GM18511 (cell line): Measurements from ENCODE around the gene CPED1.

Experiments
- ATAC-seq: cut with Tn5 transposase; IDR thresholded peaks from one replicate; pipeline ENCODE4 v1.9.1; 2021; ENCODE audit warnings: mild to moderate bottlenecking, moderate library complexity; ENCODE audit not compliant: unreplicated experiment

CPED1 gene

DNA sequence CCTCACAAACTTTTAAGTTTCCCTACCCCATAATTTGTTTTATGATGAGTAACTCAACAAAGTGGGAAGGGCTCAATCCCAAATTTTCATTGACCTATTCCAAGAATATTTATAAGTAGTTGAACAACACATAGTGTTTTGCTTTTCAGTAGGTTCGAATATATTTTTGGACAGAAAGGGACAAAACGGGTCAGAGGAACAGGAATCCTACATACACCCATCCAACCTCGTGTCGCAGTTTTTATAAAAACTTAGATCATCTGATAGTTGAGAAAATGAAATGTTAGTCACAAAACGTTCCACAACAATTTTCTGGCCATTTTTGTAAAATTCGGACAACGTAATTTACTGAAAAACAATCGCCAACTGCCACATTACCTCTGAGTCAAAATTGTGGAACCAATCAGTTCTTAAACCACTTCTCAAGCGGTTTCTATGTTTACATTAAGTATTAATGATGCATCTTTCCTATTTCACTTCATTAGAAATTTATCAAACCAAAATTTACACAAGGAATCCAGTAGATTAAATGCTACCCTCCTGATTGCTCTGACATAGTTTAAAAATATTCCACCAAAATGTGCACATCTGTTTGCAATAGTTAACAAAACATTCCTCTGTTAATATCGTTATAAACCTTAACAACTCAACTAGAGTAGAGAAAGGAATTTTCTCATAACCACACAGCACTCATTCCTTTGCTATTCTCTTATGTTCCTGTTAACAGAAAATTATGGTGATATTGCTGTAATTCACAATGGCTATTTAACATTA, 346.6 kb downstream of the CPED1 start:
- no peak for ATAC-seq

DNA sequence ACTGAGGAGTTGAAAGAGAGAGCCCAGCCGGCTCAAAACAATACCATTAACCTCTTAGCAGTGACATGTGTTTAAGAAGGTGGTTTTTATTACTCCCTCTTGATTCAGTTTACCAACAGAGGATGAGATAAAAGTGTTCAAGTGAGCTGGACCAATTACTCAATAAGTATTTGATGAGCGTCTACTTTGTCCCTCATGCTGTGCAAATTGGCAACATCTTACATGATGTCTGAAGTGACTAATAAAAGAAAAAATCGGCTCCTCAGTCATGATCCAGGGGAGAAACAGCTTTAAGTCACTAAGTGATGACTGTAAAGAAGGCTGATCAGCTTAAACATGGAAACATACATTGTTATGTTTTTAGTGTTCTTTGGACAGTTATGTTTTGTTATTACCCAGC, 348.1 kb downstream of the CPED1 start:
- no peak for ATAC-seq

DNA sequence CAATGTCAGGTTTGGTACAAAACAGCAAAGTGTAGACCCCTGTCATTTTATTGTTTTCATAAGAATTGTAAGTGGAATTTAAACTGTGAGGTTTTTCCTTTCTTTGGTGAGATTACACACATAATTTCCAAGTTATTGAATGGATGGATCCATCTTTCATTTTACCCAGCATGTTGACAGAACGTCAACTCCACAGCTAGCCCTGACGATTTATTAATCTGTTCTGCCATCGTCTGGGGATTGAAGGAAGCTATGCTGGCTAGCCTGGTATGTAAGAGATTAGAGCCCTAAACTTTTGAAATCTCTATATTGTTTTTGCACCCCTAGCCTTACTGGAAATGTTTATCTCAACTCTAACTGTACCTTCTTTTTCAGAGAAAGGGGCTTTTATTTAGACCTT, 348.9 kb downstream of the CPED1 start:
- ATAC-seq, result no peak

DNA sequence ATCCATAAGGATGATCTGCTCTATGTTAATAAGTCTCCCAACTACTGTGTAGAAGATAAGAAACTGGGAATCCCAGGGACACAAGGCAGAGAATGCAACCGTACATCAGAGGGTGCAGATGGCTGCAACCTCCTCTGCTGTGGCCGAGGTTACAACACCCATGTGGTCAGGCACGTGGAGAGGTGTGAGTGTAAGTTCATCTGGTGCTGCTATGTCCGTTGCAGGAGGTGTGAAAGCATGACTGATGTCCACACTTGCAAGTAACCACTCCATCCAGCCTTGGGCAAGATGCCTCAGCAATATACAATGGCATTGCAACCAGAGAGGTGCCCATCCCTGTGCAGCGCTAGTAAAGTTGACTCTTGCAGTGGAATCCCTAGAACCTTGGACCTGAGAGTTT, 350.6 kb downstream of the CPED1 start:
- ATAC-seq, result no peak

DNA sequence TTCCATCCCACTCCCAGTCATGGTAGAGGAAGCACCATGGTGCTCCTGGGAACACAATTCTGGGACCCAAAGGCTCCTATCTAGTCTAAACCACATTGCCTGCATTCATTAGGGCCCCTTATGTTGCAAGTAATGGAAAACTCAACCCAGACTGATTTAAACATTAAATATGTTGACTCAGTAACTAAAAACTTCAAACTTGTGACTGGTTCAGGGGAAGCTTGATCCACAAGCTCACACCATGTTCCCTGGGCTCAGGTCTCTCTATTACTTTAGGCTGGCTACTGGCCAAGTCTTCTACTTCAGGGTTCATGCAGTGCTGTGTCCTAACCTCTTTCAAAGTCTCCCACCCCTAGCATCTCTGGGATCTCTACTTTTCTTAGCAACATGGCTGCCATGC, 353.4 kb downstream of the CPED1 start:
- no peak for ATAC-seq

DNA sequence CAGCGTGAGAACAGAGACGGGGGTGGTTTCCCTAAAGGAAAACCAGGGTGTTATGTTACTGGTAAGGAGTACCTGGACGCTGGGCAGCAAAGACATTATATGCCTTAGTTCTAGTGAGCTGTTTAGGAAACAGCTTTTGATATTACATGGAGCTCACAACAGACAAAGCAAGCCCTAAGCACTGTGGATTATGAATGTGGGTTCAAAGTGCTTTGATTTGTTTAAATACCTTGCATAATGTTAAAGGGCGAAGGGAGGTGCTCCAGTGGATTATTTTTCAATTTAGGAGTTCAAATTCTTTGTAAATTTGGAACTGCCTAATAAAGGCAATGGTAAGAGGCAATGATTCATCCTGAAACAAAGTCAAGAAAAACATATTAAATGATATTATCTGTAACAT, 354.1 kb downstream of the CPED1 start:
- ATAC-seq, result no peak

DNA sequence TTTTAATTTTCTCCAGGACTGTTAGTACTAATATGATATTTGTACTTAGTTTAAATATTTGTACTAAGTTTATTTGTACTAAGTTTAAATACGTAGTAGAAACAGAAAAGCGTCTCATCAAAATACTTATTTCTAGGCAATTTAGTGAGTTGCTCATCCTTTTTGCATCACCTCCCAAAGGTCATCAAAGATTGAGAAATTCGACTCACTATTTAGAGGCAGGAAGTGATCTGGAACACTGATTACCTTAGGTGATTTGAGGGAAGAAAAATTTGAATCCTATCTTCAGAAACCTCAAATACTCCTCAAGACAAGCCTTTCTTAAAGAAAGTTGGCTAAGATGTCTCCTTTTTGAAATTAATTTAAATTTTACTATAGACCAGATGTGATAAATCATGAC, 354.8 kb downstream of the CPED1 start:
- ATAC-seq, result no peak

DNA sequence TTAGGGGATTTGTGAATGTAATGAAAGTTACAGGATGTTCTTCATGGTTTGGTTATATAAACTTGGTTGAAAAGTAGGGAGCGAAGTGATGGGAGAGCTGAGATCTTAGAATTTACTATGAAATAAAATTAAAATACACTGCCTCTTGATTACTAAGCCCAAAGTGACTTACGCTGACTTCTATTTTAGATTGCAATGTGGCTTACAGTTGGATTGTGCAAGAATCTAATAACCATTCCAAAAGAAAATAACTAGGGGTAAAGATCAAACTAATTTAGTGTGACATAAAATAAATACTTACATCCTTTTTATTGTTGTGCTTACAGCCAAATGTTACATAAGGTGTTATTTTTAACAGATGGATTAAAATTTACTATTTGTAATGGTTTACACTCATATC, 355.6 kb downstream of the CPED1 start:
- ATAC-seq, result no peak

DNA sequence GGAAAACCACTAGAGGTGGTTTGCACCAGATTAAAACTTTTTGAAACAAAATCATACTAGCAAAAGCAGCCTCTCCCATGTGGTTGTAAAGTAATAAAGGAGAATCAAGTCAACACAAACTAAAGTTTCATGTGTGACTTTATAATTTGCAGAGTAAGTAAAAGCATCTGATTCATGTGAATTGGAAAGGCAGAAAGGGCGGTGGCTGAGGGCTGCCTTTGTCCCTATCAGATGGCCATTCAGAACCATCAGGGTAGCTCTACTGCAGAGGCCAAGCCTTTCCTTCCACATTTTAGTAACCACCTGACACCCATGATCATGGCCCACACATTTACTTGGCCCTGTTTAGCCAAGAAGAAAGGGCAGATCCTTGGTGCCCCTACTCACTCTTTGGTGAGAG, 356.0 kb downstream of the CPED1 start:
- no peak for ATAC-seq
